ENCODE results near the gene SDHAF2.
"Not testable (repeated sequence)": the region's sequence is repeated elsewhere in the genome, so short reads cannot be mapped to it uniquely, and the experiment has no call there.

Gene SDHAF2

DNA sequence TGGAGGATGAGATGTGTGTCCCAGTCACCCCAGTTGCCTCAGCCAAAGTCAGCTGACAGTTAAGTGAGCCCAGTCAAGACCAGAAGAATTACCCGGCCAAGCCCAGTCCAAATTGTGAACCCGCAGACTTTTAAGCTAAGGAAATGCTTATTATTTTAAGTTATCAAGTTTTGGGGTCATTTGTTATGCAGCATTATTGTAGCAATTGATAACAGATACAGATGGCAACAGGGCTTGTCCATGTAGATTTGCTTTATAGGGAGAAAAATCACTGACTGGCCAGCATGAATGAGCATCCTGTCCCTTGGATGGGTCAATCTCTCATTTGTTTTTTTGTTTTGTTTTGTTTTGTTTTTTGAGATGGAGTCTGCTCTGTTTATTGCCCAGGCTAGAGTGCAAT lies 22.9 kb downstream of the SDHAF2 start:
- Mint-ChIP-seq H3K4me1 (peaks cover 5% of the 10 kb centered on the region), H3K4me3 (no peak overlapping the region), H3K9me3 (no peaks in the 10 kb centered on the region), H3K27me3 (no peaks in the 10 kb centered on the region), H3K36me3 (peaks cover 14% of the 10 kb centered on the region), H3K27ac (no peak overlapping the region)

DNA sequence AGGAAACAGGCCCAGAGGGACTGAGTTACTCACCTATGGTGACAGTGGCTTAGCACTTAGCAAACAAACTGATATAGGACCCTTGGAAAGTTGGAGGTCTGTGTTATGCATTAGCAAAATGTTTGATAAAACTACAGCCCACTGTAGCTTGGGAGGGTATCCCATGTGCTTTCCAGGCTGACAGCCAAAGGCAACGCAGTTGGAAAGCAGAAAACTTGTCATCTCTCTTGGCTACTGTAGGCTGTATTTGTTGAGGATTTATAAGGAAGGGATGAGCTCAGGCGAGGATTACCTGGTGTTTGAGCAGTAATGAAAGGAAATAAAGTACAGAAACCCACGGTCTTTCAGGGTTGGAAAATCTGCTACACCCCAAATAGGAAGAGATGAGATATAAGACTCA lies 23.8 kb downstream of the SDHAF2 start:
- peaks cover 5% of the 10 kb centered on the region for H3K4me1 Mint-ChIP-seq
- no peak overlapping the region for H3K4me3 Mint-ChIP-seq
- H3K27me3 Mint-ChIP-seq: no peaks in the 10 kb centered on the region
- H3K9me3 Mint-ChIP-seq: no peaks in the 10 kb centered on the region
- peaks cover 14% of the 10 kb centered on the region for H3K36me3 Mint-ChIP-seq
- no peak overlapping the region for H3K27ac Mint-ChIP-seq

DNA sequence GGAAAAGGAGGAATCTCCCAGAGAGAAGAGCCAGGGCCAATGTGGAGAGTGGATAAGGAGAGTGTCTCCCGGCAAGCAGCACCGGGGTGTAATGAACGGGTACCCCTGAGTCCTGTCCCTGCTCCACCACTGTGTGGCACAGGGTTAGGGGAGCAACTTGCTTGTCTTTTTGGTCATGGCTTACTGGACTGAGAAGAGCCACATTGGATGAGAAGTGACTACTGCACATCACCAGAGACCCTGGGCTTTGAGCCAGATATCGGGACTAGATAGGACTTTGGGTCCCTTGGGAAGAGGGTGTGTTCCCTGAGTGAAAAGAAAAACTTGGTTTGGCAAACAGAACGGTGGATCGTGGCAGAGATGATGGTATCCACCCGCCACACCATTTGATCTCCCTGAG lies 24.6 kb downstream of the SDHAF2 start:
- no peak overlapping the region for H3K4me3 Mint-ChIP-seq
- H3K4me1 Mint-ChIP-seq: peaks cover 5% of the 10 kb centered on the region
- no peaks in the 10 kb centered on the region for H3K9me3 Mint-ChIP-seq
- H3K36me3 Mint-ChIP-seq: peaks cover 12% of the 10 kb centered on the region
- no peaks in the 10 kb centered on the region for H3K27me3 Mint-ChIP-seq
- H3K27ac Mint-ChIP-seq: no peak overlapping the region

DNA sequence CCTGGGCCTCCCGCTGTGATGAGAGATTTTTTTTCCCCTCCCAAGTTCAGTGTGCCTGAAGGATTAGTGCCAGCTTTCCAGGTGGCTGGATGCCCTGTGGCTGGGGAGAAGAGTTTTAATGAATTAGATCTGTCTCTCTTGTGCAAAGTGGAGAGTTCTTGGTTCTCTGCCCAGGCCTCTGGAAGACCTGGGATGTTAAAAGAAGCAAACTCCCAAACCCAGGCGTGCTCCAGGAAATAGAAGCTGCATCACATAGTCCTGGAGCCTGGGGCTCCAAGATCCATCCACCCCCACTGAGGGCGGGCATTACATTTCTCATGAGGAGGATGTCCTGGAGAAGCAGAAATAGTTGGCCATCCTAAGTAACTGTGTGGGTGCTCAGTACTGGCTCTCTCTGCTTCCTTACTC lies 30.6 kb downstream of the SDHAF2 start:
- H3K27me3 Mint-ChIP-seq: no peaks in the 10 kb centered on the region
- H3K27ac Mint-ChIP-seq: no peak overlapping the region
- H3K36me3 Mint-ChIP-seq: peaks cover 14% of the 10 kb centered on the region
- H3K4me1 Mint-ChIP-seq: peaks cover 4% of the 10 kb centered on the region
- H3K4me3 Mint-ChIP-seq: no peak overlapping the region
- H3K9me3 Mint-ChIP-seq: no peaks in the 10 kb centered on the region

DNA sequence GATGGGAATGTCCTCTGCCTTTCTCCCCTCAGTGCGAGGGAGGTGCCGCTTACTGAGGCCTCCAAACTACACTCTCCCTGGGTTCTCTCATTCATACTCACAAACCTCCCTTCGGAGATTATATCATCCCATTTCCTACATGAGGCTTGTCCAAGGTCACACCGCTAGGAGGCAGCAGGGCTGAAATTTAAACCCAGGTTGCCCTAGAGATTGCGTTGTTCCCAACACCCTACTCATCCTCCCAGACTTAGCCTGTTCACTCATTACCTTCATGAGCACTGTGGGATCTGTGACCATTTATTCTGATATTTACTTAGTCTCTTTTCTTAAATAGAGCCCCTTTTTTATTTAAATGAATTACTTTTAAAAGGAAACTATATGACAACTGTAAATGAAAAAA lies 31.1 kb downstream of the SDHAF2 start:
- no peak overlapping the region for H3K4me3 Mint-ChIP-seq
- H3K9me3 Mint-ChIP-seq: no peaks in the 10 kb centered on the region
- no peaks in the 10 kb centered on the region for H3K4me1 Mint-ChIP-seq

DNA sequence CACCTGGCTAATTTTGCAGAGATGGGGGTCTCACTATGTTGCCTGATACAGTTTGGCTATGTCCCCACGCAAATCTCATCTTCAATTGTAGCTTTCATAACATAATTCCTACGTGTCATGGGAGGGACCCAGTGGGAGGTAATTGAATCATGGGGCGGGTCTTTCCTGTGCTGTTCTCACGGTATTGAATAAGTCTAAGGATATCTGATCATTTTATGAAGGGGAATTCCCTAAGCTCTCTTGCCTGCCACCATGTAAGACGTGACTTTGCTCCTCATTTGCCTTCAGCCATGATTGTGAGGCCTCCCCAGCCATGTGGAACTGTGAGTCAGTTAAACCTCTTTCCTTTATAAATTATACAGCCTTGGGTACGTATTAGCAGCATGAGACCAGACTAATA lies 37.7 kb downstream of the SDHAF2 start:
- not testable (repeated sequence) for H3K4me1 Mint-ChIP-seq, H3K27ac Mint-ChIP-seq, H3K4me3 Mint-ChIP-seq, H3K9me3 Mint-ChIP-seq, H3K36me3 Mint-ChIP-seq, H3K27me3 Mint-ChIP-seq

More for the DNA sequence above, 31.1 kb downstream of the SDHAF2 start:
- H3K27ac Mint-ChIP-seq: no peak overlapping the region
- no peaks in the 10 kb centered on the region for H3K27me3 Mint-ChIP-seq
- peaks cover 12% of the 10 kb centered on the region for H3K36me3 Mint-ChIP-seq

DNA sequence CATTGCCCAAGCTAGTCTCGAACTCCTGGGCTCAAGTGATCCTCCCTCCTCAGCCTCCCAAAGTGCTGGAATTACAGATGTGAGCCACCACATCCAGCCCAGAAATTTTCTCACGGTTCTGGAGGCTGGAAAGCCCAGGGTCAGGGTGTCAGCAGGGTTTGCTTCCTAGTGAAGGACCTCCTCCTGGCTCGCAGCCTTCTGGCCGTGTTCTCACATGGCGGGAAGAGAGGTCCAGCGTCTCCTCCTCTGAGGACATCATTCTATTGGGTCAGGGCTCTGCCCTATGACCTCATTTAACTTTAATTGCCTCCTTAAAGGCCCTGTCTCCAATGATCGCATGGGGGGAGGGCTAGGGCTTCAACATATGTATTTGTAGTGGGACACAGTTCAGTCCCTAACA lies 38.1 kb downstream of the SDHAF2 start:
- no peaks in the 10 kb centered on the region for H3K27me3 Mint-ChIP-seq
- peaks cover 9% of the 10 kb centered on the region for H3K4me1 Mint-ChIP-seq
- H3K9me3 Mint-ChIP-seq: no peaks in the 10 kb centered on the region
- peaks cover 2% of the 10 kb centered on the region for H3K36me3 Mint-ChIP-seq
- no peak overlapping the region for H3K4me3 Mint-ChIP-seq
- H3K27ac Mint-ChIP-seq: no peak overlapping the region

DNA sequence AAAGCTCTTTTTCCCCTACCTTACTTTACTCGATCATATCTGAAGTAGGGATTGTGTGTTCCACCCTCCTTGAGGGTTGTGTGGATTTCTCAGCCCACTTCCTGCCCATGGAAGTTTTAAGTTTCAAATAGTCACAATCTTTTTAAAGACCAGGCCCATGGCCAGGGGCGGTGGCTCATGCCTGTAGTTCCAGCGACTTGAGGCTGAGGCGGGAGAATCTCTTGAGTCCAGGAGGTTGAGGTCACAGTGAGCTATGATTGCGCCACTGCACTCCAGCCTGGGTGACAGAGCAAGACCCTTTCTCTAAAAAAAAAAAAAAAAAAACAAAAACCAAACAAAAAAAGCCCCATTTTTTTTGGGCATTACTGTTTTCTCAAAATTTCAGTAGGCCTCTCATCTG lies 42.4 kb downstream of the SDHAF2 start:
- Mint-ChIP-seq H3K36me3 (peaks cover 8% of the 10 kb centered on the region), H3K4me3 (no peak overlapping the region), H3K4me1 (peaks cover 9% of the 10 kb centered on the region), H3K27me3 (no peaks in the 10 kb centered on the region), H3K9me3 (no peaks in the 10 kb centered on the region), H3K27ac (no peak overlapping the region)

DNA sequence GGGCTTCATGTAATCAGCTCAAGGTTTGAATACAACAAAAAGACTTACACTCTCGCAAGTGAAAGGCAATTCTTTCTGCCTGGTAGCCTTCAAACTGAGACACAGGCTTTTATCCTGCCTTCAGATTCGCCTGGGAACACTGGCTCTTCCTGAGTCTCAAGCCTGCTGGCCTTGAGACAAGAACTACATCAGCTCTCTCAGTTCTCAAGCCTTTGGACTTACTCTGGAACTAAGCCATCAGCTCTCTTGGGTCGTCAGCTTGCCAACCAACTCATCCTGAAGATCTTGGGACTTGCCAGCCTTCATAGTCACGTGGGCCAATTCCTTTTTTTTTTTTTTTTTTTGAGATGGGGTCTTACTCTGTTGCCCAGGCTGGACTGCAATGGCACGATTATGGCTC lies 42.9 kb downstream of the SDHAF2 start:
- no peak overlapping the region for H3K27ac Mint-ChIP-seq
- no peaks in the 10 kb centered on the region for H3K9me3 Mint-ChIP-seq
- peaks cover 5% of the 10 kb centered on the region for H3K4me1 Mint-ChIP-seq
- H3K27me3 Mint-ChIP-seq: no peaks in the 10 kb centered on the region
- no peak overlapping the region for H3K4me3 Mint-ChIP-seq
- H3K36me3 Mint-ChIP-seq: peaks cover 8% of the 10 kb centered on the region

DNA sequence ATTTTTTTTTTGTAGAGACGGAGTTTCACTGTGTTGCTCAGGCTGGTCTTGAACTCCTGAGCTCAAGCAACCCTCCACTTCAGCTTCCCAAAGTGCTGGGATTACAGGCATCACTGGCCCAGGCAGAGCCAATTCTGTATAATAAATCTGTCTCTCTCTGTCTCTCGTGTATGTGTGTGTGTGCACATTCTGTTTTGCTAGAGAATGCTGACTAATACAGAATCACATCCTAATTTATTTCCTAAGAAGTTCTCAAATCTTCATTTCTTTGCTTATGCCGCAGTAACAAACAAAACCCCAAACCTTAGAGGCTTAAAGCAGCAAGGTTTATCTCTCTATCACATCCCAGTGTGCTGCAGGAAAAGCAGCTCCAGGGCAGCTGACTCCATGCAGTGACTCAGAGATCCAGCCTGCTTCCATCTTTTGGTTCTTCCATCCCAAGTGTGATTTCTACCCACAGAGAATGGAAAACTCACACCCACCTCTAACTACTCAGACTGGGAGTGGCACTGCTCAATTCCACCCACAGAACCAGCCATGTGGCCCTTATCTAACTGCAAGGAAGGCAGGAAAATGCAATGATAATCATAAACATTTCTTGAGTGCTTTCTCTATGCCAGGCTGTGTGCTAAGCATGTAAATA lies 43.6 kb downstream of the SDHAF2 start:
- Mint-ChIP-seq H3K27ac (no peak overlapping the region), H3K4me1 (peaks cover 5% of the 10 kb centered on the region), H3K36me3 (peaks cover 6% of the 10 kb centered on the region), H3K4me3 (no peak overlapping the region), H3K27me3 (no peaks in the 10 kb centered on the region), H3K9me3 (no peaks in the 10 kb centered on the region)

DNA sequence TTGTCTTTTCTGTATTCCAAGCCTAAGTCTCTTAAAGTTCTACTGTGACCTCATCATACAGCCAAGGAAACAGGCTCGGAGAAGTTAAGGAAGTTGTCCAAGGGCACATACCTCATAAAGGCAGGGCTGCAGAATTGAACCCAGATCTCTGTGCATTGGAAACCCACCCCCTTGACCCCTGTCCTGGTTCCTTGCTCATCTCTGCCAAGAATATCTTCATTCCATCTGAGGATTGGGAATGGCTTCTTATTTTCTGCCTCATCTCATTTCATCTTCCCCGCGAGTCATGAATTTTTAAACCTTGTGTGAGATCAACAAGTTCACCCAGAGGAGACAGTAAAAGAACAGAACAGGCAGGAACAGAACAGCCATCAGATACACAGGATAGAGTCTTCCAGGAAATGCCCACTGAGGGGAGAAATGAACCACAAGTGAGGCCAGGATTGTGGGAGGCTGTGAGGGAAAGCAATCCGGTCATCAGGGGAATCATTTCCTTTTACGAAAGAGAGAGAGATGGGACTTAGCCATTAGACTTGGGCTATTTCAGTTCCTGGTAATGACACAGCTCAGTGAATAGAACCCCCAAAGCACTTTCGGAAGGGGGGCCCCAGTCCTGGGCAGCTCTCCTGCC lies 44.2 kb downstream of the SDHAF2 start:
- H3K9me3 Mint-ChIP-seq: no peaks in the 10 kb centered on the region
- peak overlapping the region; percentile 4 for H3K27ac Mint-ChIP-seq
- H3K36me3 Mint-ChIP-seq: peaks cover 6% of the 10 kb centered on the region
- no peaks in the 10 kb centered on the region for H3K27me3 Mint-ChIP-seq
- H3K4me3 Mint-ChIP-seq: no peak overlapping the region
- H3K4me1 Mint-ChIP-seq: peaks cover 5% of the 10 kb centered on the region

DNA sequence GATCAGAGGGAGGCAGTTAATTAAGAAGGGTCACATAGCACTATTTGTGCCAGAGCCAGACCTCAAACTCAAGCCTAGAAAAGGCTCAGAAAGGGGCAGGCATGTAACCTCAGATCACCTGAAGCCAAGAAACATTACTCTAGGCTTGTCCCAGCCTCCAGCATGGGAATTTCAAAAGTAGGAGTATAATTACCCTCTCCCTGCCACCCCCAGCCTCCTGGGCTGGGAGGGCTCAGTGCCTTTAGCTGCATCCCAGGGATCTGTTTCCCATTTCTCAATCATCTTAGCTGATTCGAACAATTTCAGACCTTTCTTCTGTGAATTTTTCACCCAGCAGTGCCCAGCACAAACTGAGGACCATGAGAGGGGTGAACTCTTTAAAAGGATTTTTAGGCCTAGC lies 45.5 kb downstream of the SDHAF2 start:
- no peaks in the 10 kb centered on the region for H3K9me3 Mint-ChIP-seq
- H3K36me3 Mint-ChIP-seq: peaks cover 6% of the 10 kb centered on the region
- no peaks in the 10 kb centered on the region for H3K27me3 Mint-ChIP-seq
- no peak overlapping the region for H3K4me3 Mint-ChIP-seq
- H3K4me1 Mint-ChIP-seq: peaks cover 8% of the 10 kb centered on the region
- no peak overlapping the region for H3K27ac Mint-ChIP-seq

DNA sequence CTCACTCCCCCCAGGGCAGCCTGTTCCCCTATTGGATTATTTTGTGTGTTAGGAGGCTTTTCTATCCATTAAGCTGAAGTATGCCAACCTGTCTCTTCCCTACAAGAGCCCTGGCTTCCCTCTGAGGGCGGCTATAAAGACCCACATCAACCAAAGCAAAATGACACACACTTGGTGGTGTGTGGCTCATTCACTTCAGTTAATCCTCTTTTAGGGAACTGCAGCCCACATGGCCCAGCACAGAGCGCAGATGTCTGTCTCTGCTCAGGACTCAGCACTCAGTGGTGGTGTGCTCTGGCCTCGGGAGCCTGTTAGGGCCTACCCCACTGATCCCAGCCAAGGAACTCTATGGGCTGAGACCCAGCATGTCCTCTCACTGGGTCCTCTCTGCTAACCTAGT lies 46.4 kb downstream of the SDHAF2 start:
- no peak overlapping the region for H3K4me3 Mint-ChIP-seq
- H3K27ac Mint-ChIP-seq: no peak overlapping the region
- peaks cover 11% of the 10 kb centered on the region for H3K4me1 Mint-ChIP-seq
- H3K9me3 Mint-ChIP-seq: no peaks in the 10 kb centered on the region
- peaks cover 6% of the 10 kb centered on the region for H3K36me3 Mint-ChIP-seq
- no peaks in the 10 kb centered on the region for H3K27me3 Mint-ChIP-seq

DNA sequence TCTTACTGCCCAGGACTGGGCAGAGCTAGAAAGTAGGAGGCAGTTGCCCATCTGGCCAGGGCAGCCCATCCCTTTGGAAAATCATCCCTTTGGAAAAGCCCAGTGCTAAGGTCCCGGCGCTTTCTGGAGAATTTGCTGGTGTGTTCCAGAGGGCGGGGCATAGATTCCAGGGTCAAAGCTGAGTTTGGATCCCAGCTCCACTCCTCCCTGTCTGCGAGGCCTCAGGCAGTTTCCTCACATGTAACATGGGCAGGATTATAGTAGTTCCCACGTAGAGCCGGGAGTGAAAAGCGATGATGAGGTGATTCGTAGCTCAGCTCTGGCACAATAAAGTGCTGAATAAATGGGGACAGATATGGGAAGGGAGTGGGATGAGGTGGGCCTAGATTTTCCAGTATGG lies 47.2 kb downstream of the SDHAF2 start:
- H3K9me3 Mint-ChIP-seq: no peaks in the 10 kb centered on the region
- H3K36me3 Mint-ChIP-seq: peaks cover 6% of the 10 kb centered on the region
- H3K4me3 Mint-ChIP-seq: no peak overlapping the region
- no peak overlapping the region for H3K27ac Mint-ChIP-seq
- peaks cover 11% of the 10 kb centered on the region for H3K4me1 Mint-ChIP-seq
- H3K27me3 Mint-ChIP-seq: no peaks in the 10 kb centered on the region

DNA sequence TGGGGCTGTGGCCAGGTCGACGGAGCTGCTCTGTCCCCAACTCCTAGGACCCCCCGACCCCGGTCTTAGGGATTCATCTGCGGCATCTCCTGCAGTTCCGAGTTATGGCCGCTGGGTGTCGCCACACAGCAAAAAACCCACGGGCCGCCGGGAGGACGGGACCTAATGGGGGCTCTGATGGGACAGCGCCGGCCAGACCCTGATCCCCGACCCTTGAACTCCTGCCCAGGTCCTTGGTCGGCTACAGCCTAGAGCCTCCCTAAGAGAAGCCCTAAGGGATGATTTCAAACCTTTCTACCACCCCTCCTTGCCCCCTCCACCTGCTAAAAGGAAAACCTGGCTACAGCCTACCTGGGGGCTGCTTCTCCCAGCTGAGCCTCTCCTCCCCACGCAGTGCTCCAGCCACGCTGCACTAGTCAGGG lies 47.8 kb downstream of the SDHAF2 start:
- no peaks in the 10 kb centered on the region for H3K27me3 Mint-ChIP-seq
- peaks cover 11% of the 10 kb centered on the region for H3K4me1 Mint-ChIP-seq
- H3K9me3 Mint-ChIP-seq: no peaks in the 10 kb centered on the region
- H3K4me3 Mint-ChIP-seq: no peak overlapping the region
- H3K36me3 Mint-ChIP-seq: peaks cover 6% of the 10 kb centered on the region
- H3K27ac Mint-ChIP-seq: no peak overlapping the region

DNA sequence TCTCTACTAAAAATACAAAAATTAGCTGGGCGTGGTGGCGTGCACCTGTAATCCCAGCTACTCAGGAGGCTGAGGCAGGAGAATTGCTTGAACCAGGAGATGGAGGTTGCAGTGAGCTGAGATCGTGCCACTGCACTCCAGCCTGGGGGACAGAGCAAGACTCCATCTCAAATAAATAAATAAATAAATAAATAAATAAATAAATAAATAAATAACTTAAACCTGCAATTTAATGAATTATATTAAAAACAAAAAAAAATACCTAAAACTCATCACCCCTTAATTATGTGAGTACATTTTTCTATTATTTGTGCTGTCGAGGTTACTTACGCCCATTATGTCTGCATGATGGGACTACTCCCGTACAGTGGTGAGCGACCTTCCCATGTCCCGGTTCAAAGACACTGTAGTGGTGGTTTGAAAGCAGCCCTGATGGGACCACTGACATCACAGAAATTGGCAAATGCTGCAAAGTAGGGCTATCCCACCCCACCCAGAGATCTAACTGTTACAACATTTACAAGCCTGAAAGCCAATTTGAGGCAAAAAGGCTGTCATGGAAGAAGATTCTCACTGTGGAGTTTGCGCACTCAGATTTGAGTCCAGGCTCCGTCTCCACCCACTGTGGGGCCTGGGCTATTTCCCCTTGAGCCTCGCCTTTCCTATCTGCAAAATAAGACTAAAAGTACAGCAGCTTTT lies 49.6 kb downstream of the SDHAF2 start:
- H3K4me1 Mint-ChIP-seq: peaks cover 11% of the 10 kb centered on the region
- H3K27ac Mint-ChIP-seq, H3K4me3 Mint-ChIP-seq, H3K27me3 Mint-ChIP-seq, H3K9me3 Mint-ChIP-seq, H3K36me3 Mint-ChIP-seq: not testable (repeated sequence)
